ENCODE results near the gene FGD3. TPM values are rescaled to one million over a fixed set of nuclear protein-coding genes. Genes with fewer than 3 reads are reported as not detected.

FGD3 gene
- total RNA-seq, 1 experiment from 2014 or later: 89.0 TPM

DNA sequence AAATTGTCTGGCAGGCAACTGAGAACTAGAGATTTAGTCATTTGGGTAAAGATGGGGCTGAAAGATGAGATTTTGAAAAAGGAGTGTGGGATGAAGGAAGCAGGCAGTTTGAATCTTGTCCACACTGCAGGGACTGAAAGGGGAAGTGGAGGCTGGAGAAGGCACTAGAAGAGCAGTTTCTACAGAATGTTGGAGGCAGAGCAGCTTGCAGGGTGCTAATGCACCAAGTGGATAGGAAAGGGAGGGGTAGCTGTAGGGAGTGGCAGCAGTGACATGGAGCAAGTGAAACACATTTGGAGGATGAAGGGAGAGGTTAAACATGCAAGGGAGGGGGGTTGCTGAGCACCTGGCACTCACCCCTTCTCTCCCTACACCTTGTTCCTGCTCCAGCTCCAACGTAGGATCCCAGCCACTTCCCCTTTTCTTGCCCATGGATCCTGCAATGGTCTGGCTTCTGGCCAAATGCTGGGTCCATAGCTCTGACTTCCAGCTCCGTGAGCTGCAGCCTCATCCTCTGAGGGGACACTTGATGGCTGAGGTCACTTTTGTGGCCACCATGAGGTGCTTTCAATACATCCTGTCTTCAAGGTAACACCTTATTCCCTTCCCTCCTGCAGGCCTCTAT lies 30.0 kb upstream of the FGD3 start:
- ChIA-PET POLR2A (ENCODE audit: unreplicated experiment) (no interaction called here), CTCF (interaction anchor here (0.6 kb wide), 1 partner anchor 674 kb away, joined by 3 read pairs; no protein-coding TSS in a partner anchor)
- no peak for TF ChIP-seq EZH2 (IDR thresholded peaks at IDR 0.05; ENCODE audit: low read depth)
- TF ChIP-seq, protein P1, sequence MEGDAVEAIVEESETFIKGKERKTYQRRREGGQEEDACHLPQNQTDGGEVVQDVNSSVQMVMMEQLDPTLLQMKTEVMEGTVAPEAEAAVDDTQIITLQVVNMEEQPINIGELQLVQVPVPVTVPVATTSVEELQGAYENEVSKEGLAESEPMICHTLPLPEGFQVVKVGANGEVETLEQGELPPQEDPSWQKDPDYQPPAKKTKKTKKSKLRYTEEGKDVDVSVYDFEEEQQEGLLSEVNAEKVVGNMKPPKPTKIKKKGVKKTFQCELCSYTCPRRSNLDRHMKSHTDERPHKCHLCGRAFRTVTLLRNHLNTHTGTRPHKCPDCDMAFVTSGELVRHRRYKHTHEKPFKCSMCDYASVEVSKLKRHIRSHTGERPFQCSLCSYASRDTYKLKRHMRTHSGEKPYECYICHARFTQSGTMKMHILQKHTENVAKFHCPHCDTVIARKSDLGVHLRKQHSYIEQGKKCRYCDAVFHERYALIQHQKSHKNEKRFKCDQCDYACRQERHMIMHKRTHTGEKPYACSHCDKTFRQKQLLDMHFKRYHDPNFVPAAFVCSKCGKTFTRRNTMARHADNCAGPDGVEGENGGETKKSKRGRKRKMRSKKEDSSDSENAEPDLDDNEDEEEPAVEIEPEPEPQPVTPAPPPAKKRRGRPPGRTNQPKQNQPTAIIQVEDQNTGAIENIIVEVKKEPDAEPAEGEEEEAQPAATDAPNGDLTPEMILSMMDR (conservative IDR thresholded peaks at IDR 0.05): no peak
- Histone ChIP-seq H3K27me3 (ENCODE audit: insufficient read depth, low read depth) (no peaks in the 10 kb centered on the region), H3K4me2 (no peak overlapping the region), H3F3A (ENCODE audit: insufficient read depth, low read depth) (peaks cover under 1% of the 10 kb centered on the region; the same call in 1 of the 2 replicates), H3K27ac (no peak overlapping the region), H3K4me1 (replicated peaks; ENCODE audit: insufficient read depth) (no peaks in the 10 kb centered on the region), H2AFZ (no peak overlapping the region), H3K9me3 (ENCODE audit: insufficient read depth, low read depth) (no peaks in the 10 kb centered on the region), H3K9me2 (ENCODE audit: insufficient read depth) (no peaks in the 10 kb centered on the region), H3K36me3 (ENCODE audit: low read depth) (no peaks in the 10 kb centered on the region), H4K20me1 (ENCODE audit: insufficient read depth) (no peaks in the 10 kb centered on the region), H3K4me3 (no peak overlapping the region), H3K79me2 (ENCODE audit: low read depth) (no peaks in the 10 kb centered on the region)
- intact Hi-C loops (cut with micrococcal nuclease; ENCODE audit: unreplicated experiment): no loop called here
- BruUV-seq (replicated peaks): no TSS peak
- no peak for DNase-seq

DNA sequence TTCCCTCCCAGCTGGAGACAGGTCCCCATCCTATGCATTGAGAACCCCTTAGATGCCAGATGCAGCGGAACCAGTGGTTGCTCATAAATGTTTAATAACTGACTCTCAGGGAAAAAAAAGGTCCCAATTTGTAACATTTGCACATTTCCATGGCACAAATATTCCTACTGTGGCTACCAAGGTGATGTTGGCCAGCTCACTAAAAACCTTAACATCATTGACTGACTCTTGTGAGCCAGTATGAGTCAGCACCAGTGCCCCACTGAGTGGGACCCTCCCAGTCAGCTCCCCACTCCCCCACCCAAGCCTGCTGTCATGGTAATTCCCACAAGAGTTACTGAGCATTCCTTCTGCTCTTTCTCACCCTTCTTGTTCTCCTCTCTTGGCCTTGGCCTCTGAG lies 26.9 kb upstream of the FGD3 start:
- H3K9me2 ChIP-seq (ENCODE audit: insufficient read depth): no peaks in the 10 kb centered on the region; the same call in 1 of the 2 replicates
- no peaks in the 10 kb centered on the region for H3K9me3 ChIP-seq (ENCODE audit: insufficient read depth, low read depth)
- intact Hi-C loops (cut with micrococcal nuclease; ENCODE audit: unreplicated experiment): no loop called here
- H3K27me3 ChIP-seq (ENCODE audit: insufficient read depth, low read depth): no peaks in the 10 kb centered on the region
- H3K36me3 ChIP-seq (ENCODE audit: low read depth): no peaks in the 10 kb centered on the region
- no peak overlapping the region for H3K27ac ChIP-seq
- H3K79me2 ChIP-seq (ENCODE audit: low read depth): no peaks in the 10 kb centered on the region
- no TSS peak for BruUV-seq (replicated peaks)
- no peak overlapping the region for H3K4me3 ChIP-seq
- CTCF ChIA-PET: interaction anchor here (0.6 kb wide), 1 partner anchor 23 kb away, joined by 4 read pairs; no protein-coding TSS in a partner anchor
- H2AFZ ChIP-seq: no peak overlapping the region
- POLR2A ChIA-PET (ENCODE audit: unreplicated experiment): no interaction called here
- H3K4me1 ChIP-seq (replicated peaks; ENCODE audit: insufficient read depth): no peaks in the 10 kb centered on the region
- no peak for DNase-seq
- no peaks in the 10 kb centered on the region for H4K20me1 ChIP-seq (ENCODE audit: insufficient read depth)
- H3K4me2 ChIP-seq: no peak overlapping the region
- TF ChIP-seq EZH2 (IDR thresholded peaks at IDR 0.05; ENCODE audit: low read depth): no peak
- TF ChIP-seq, protein P1 (conservative IDR thresholded peaks at IDR 0.05): no peak
- H3F3A ChIP-seq (ENCODE audit: insufficient read depth, low read depth): no peaks in the 10 kb centered on the region

DNA sequence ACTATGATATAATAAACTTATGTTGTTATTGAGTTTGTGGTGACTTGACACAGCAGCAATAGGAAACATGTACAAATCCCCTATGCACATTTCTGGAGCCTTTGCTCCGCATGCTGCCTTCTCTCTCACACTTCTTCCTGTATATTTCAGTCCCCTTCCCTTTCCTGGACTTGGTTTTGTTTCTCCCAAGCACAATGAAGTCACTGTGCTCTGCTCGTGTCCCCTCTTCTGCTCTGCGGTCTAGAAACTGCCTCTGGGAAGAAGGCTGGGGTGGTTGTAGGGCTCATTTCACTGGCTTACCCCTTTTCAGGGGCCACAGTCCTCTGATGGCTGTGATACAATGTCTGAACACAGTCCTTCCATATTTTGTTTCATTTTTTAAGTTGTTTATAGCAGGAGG lies 15.7 kb upstream of the FGD3 start:
- TF ChIP-seq, protein P1 (conservative IDR thresholded peaks at IDR 0.05): no peak
- no peak for TF ChIP-seq EZH2 (IDR thresholded peaks at IDR 0.05; ENCODE audit: low read depth)
- ChIA-PET CTCF (no interaction called here), POLR2A (ENCODE audit: unreplicated experiment) (no interaction called here)
- Histone ChIP-seq H3K27me3 (ENCODE audit: insufficient read depth, low read depth) (no peaks in the 10 kb centered on the region), H3K79me2 (ENCODE audit: low read depth) (no peaks in the 10 kb centered on the region), H3K27ac (no peak overlapping the region), H3K4me1 (replicated peaks; ENCODE audit: insufficient read depth) (peaks cover 15% of the 10 kb centered on the region), H3K9me2 (ENCODE audit: insufficient read depth) (no peaks in the 10 kb centered on the region), H3K9me3 (ENCODE audit: insufficient read depth, low read depth) (no peaks in the 10 kb centered on the region; the same call in 1 of the 2 replicates), H3K4me2 (no peak overlapping the region), H4K20me1 (ENCODE audit: insufficient read depth) (no peaks in the 10 kb centered on the region), H3K4me3 (no peak overlapping the region), H3F3A (ENCODE audit: insufficient read depth, low read depth) (peaks cover 17% of the 10 kb centered on the region), H3K36me3 (ENCODE audit: low read depth) (no peaks in the 10 kb centered on the region), H2AFZ (no peak overlapping the region)
- intact Hi-C loops (cut with micrococcal nuclease; ENCODE audit: unreplicated experiment): no loop called here
- no peak for DNase-seq
- BruUV-seq (replicated peaks): no TSS peak
